Left ventricle myocardium superior (tissue), 1 donor: Measurements from ENCODE around the gene GRIA4. TPM values are rescaled to one million over a fixed set of nuclear protein-coding genes. Genes with fewer than 3 reads are reported as not detected.
"Not testable (repeated sequence)": the region's sequence is repeated elsewhere in the genome, so short reads cannot be mapped to it uniquely, and the experiment has no call there.

Source experiments
- ATAC-seq: fragments of 200-7000 bp; cut with Tn5 transposase; one replicate; pipeline ENCODE4 v1.9.1; 2020; ENCODE audit warnings: mild to moderate bottlenecking, moderate library complexity
- DNase-seq: peaks from one replicate; pipeline ENCODE4 v3.0.0-alpha.2; 2020
- intact Hi-C: fragments of 100-400 bp; cut with micrococcal nuclease; formaldehyde crosslinking; loops from one replicate; pipeline ENCODE4 v1.11.0; 2022
- total RNA-seq: library from RNA; stranded (reverse); fragmentation: NEBNext Ultra II Directional; extraction: Animal tissue kit (Norgen Biotek cat#: 25700); gene quantifications from one replicate; pipeline ENCODE4 v1.2.1, GENCODE V29; 2021
- donor health status: DM: no; HTN: yes; CAD: no; lungs with severe emphysema.

Gene GRIA4
- total RNA-seq, 1 donor from 2014 or later: not detected

- no peak for ATAC-seq
- no peak for DNase-seq
- intact Hi-C loops: no loop called here
Measured at GRCh38 chr11:105942921-105943320, 333.0 kb downstream of the GRIA4 start.

GRCh38 chr11:105948918-105949590 lies 339.2 kb downstream of the GRIA4 start:
- ATAC-seq (no peak), DNase-seq (no peak)
- intact Hi-C loops: no loop called here

- ATAC-seq: no peak
- no peak for DNase-seq
- intact Hi-C loops: no loop called here
Measured at GRCh38 chr11:105953886-105954285, 344.0 kb downstream of the GRIA4 start.

GRCh38 chr11:105960252-105961245 lies 350.7 kb downstream of the GRIA4 start:
- no peak for ATAC-seq
- intact Hi-C loops: no loop called here
- DNase-seq: no peak

- DNase-seq: no peak
- intact Hi-C loops: no loop called here
- ATAC-seq: no peak
Measured at GRCh38 chr11:105968021-105968697, 358.3 kb downstream of the GRIA4 start.

GRCh38 chr11:105969756-105970155 lies 359.9 kb downstream of the GRIA4 start:
- intact Hi-C loops: loop anchor here (5.0 kb wide), 1 partner anchor 217 kb away; no protein-coding TSS in a partner anchor
- ATAC-seq: no peak

GRCh38 chr11:105975128-105975527 lies 365.3 kb downstream of the GRIA4 start:
- intact Hi-C loops: no loop called here
- no peak for DNase-seq
- no peak for ATAC-seq

More at GRCh38 chr11:105969756-105970155, 359.9 kb downstream of the GRIA4 start:
- DNase-seq: no peak

- DNase-seq (no peak), ATAC-seq (no peak)
- intact Hi-C loops: no loop called here
Measured at GRCh38 chr11:105979997-105980703, 370.3 kb downstream of the GRIA4 start.

GRCh38 chr11:105986554-105986953 lies 376.7 kb downstream of the GRIA4 start:
- DNase-seq (no peak), ATAC-seq (no peak)
- intact Hi-C loops: no loop called here

- ATAC-seq (no peak), DNase-seq (no peak)
- intact Hi-C loops: no loop called here
Measured at GRCh38 chr11:105988197-105988596, 378.3 kb downstream of the GRIA4 start.

- intact Hi-C loops: no loop called here
- DNase-seq (no peak), ATAC-seq (no peak)
Measured at GRCh38 chr11:105989124-105989523, 379.3 kb downstream of the GRIA4 start.

- intact Hi-C loops: no loop called here
- DNase-seq (no peak), ATAC-seq (no peak)
Measured at GRCh38 chr11:105991888-105992287, 382.0 kb downstream of the GRIA4 start.

- ATAC-seq (no peak), DNase-seq (no peak)
- intact Hi-C loops: no loop called here
Measured at GRCh38 chr11:106001304-106002012, 391.6 kb downstream of the GRIA4 start.

- intact Hi-C loops, ATAC-seq, DNase-seq: not testable (repeated sequence)
Measured at GRCh38 chr11:106003094-106003493, 393.2 kb downstream of the GRIA4 start.

- no peak for DNase-seq
- ATAC-seq: no peak
- intact Hi-C loops: no loop called here
Measured at GRCh38 chr11:106011481-106011880, 401.6 kb downstream of the GRIA4 start.

- intact Hi-C loops: no loop called here
- DNase-seq (no peak), ATAC-seq (peak; percentile 94)
Measured at GRCh38 chr11:106012744-106013143, 402.9 kb downstream of the GRIA4 start.

- DNase-seq: no peak
- intact Hi-C loops: no loop called here
- no peak for ATAC-seq
Measured at GRCh38 chr11:106014035-106014434, 404.2 kb downstream of the GRIA4 start.

GRCh38 chr11:106014620-106015019 lies 404.7 kb downstream of the GRIA4 start:
- intact Hi-C loops: no loop called here
- DNase-seq (no peak), ATAC-seq (no peak)
